Omental fat pad (tissue), 4 donors: Measurements from ENCODE around the gene IFITM2. TPM values are rescaled to one million over a fixed set of nuclear protein-coding genes. Genes with fewer than 3 reads are reported as not detected.

Source experiments
- ATAC-seq: fragments of 150-250 bp; one replicate; pipeline ENCODE4 v1.9.1; 2016; ENCODE audit warnings: mild to moderate bottlenecking, moderate library complexity; ENCODE audit not compliant: low FRiP score
- DNase-seq: peaks from one replicate; pipeline ENCODE4 v3.0.0-alpha.2; 2019; ENCODE audit warnings: low spot score
- total RNA-seq, 4 donors: library from RNA; depleted of rRNA; stranded (reverse); fragments of >200 nt; gene quantifications; one replicate each; pipeline ENCODE4 v1.1.0, GENCODE V29; 2016
- TF ChIP-seq, protein P1 (sequence below), 3 donors: fragments of 450-650 bp; IDR thresholded peaks; one replicate each; pipeline ENCODE4 v1.5.1; 2016 to 2017; ENCODE audit warnings: antibody characterized with exemption in 3 of 3, mild to moderate bottlenecking in 3 of 3, moderate library complexity in 2 of 3

Gene IFITM2
- total RNA-seq, 4 donors from 2014 or later, result 266 to 442 (median 382) TPM

GRCh38 chr11:288478-289397 is 18.9 kb upstream of the IFITM2 start, which contains the start of gene PGGHG:
Gene PGGHG, plus strand, starts transcription at chr11:289126. Its CDS starts 691 bp downstream, at chr11:289817.
- DNase-seq (no peak), ATAC-seq (peak; percentile 42)
- TF ChIP-seq, protein P1, sequence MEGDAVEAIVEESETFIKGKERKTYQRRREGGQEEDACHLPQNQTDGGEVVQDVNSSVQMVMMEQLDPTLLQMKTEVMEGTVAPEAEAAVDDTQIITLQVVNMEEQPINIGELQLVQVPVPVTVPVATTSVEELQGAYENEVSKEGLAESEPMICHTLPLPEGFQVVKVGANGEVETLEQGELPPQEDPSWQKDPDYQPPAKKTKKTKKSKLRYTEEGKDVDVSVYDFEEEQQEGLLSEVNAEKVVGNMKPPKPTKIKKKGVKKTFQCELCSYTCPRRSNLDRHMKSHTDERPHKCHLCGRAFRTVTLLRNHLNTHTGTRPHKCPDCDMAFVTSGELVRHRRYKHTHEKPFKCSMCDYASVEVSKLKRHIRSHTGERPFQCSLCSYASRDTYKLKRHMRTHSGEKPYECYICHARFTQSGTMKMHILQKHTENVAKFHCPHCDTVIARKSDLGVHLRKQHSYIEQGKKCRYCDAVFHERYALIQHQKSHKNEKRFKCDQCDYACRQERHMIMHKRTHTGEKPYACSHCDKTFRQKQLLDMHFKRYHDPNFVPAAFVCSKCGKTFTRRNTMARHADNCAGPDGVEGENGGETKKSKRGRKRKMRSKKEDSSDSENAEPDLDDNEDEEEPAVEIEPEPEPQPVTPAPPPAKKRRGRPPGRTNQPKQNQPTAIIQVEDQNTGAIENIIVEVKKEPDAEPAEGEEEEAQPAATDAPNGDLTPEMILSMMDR (IDR thresholded peaks at IDR 0.05), result no peak

DNA sequence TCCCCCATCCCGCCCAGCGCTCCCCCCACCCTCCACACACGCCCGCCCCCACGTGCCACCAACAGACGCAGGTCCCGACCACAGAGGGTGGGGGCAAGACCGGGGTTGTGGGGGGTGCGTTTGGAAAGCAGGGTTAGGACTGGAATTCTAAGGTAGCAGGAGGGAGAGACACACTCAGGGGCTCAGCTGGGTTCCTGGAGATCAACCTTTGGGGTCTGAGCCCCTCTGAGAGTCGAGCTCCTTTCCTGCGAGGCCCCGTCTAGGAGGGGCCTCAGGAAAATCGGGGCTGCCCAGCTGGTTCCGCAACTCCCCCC is 18.3 kb upstream of the IFITM2 start:
- ATAC-seq, result no peak
- no peak for DNase-seq
- TF ChIP-seq, protein P1 (IDR thresholded peaks at IDR 0.05), result no peak

DNA sequence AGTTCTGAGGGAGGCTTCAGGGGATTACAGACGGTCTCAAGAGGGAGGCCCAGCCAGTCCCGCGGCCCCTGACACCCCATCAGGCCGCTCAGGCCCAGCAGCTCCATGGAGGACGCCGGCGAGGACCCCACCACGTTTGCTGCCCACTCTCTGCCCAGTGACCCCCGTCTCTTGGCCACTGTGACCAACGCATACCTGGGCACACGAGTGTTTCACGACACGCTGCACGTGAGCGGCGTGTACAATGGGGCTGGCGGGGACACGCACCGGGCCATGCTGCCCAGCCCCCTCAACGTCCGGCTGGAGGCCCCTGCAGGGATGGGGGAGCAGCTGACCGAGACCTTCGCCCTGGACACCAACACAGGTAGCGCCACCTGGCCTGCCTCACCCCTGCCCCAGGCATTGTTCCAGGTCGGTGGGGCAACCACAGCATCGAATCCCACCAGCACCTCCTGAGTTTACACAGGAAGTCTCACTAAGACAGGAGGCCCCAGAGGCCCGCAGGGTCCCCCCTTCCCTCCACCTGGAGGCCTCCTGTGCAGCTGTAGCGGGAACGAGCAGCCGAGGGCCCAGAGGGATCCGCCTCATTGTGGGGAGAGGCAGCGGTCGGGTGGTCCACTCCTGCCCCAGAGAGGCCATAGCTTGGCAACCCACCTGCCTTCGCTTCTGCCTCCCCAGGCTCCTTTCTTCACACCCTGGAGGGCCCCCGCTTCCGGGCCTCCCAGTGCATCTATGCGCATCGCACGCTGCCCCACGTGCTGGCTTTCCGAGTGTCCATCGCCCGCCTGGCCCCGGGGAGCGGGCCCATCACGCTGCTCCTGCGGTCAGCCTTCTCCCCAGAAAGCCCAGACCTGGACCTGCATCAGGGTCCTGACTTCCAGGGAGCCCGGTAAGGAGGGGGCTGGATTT is 17.6 kb upstream of the IFITM2 start:
- DNase-seq, result no peak
- TF ChIP-seq, protein P1 (IDR thresholded peaks at IDR 0.05), result no peak
- ATAC-seq, result no peak

GRCh38 chr11:290621-291231 is 16.9 kb upstream of the IFITM2 start:
- ATAC-seq (no peak), DNase-seq (no peak)

DNA sequence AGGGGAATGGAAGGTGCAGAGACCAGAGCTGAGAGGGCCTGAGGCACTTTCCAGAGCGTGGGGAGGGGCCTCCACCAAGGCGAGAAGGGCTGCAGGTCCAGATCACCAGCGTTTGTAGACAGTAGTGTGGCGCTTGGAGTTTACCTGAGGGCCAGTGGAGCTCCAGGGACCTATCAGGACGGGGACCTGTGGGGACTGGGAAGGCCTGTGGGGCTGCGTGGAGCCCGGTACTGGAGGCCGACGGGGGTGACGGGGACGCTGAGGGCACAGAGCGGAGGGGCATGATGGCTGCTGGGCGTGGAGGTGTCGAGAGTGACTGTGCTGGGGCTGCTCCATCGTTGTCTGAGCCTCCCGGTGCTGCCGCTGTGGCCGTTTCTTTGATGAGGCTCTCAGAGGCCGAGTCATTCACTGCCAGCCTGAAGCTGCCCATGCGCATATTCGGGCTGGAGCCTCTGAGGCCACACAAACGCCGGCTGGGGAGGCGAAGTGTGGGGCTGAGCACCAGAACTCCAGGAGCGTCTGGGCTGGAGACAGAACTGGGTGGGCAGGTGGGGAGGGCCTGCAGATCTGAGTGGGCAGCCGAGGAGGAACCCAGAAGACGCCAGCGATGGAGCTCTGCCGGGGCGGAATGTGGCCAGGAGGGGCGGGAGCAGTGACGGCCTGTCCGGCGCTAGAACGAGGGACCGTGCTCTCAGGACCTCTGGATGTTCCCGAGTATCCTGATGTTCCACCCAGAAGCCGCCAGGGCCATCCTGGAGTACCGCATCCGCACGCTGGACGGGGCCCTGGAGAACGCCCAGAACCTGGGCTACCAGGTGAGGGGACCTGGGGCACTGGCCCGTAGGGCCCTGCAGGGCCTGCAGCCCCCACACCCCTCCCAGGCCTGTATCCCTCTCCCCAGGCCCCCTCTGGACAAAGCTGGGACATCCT is 16.1 kb upstream of the IFITM2 start:
- DNase-seq (no peak), ATAC-seq (no peak)
- TF ChIP-seq, protein P1 (IDR thresholded peaks at IDR 0.05), result no peak

More at GRCh38 chr11:290621-291231, 16.9 kb upstream of the IFITM2 start:
- TF ChIP-seq, protein P1 (IDR thresholded peaks at IDR 0.05), result no peak
